ENCODE data around the gene MYOM3. TPM values are rescaled to one million over a fixed set of nuclear protein-coding genes. Genes with fewer than 3 reads are reported as not detected.

The MYOM3 gene
- total and polyA plus RNA-seq, 2 of the 13 experiments (the other 11 are each of a cell fraction or from before 2014, with no cell fraction given): 5.8 to 15.3 TPM

DNA sequence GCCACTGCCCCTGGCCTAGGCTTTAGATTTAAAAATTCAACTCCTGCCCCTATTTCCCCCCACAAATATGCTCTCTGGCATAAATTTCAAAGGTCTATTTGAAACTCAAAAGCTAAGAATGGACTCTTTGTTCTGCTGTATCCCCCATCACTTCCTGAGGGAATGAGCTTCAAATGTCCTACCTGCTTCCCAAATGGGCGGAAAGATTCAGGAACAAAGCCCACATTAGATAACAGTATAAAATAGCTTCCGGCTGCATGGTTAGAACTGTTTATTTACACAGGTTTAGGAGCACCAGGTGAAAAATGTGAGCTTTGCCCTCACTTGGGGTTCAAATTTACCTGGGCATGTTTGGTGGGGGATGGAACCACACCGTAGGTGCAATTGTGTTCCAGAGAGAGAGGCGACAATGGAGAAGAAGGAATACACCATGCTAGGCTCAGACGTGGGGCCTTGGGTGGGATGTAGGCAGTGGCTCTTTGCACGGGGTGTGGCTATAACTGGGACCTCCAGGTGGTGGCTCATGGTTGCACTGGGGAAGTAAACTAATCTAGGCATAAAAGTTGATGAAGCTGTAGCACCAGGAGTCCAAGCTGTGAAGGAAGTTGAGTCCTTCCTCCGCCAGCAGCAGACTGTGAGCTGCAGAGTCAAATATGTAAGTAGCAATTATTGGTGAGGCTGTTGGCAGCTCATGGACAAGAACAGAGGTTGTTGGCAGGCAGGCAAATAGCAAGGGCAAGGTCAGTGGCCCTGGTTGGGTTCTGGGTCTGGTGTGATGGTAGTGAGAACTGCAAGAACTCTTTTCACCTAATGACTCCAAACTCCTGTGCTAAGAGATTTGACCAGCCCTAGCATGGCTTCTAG is 90.3 kb downstream of the MYOM3 start (continued):
- TF ChIP-seq, protein P1, sequence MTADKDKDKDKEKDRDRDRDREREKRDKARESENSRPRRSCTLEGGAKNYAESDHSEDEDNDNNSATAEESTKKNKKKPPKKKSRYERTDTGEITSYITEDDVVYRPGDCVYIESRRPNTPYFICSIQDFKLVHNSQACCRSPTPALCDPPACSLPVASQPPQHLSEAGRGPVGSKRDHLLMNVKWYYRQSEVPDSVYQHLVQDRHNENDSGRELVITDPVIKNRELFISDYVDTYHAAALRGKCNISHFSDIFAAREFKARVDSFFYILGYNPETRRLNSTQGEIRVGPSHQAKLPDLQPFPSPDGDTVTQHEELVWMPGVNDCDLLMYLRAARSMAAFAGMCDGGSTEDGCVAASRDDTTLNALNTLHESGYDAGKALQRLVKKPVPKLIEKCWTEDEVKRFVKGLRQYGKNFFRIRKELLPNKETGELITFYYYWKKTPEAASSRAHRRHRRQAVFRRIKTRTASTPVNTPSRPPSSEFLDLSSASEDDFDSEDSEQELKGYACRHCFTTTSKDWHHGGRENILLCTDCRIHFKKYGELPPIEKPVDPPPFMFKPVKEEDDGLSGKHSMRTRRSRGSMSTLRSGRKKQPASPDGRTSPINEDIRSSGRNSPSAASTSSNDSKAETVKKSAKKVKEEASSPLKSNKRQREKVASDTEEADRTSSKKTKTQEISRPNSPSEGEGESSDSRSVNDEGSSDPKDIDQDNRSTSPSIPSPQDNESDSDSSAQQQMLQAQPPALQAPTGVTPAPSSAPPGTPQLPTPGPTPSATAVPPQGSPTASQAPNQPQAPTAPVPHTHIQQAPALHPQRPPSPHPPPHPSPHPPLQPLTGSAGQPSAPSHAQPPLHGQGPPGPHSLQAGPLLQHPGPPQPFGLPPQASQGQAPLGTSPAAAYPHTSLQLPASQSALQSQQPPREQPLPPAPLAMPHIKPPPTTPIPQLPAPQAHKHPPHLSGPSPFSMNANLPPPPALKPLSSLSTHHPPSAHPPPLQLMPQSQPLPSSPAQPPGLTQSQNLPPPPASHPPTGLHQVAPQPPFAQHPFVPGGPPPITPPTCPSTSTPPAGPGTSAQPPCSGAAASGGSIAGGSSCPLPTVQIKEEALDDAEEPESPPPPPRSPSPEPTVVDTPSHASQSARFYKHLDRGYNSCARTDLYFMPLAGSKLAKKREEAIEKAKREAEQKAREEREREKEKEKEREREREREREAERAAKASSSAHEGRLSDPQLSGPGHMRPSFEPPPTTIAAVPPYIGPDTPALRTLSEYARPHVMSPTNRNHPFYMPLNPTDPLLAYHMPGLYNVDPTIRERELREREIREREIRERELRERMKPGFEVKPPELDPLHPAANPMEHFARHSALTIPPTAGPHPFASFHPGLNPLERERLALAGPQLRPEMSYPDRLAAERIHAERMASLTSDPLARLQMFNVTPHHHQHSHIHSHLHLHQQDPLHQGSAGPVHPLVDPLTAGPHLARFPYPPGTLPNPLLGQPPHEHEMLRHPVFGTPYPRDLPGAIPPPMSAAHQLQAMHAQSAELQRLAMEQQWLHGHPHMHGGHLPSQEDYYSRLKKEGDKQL (CRISPR knock-in tag; IDR thresholded peaks at IDR 0.05; ENCODE audit: low read depth): peak; percentile 68; the same call in 1 of the 2 replicates
- TF ChIP-seq CEBPG (CRISPR knock-in tag; IDR thresholded peaks at IDR 0.05): peak; percentile 63
- TF ChIP-seq EZH2 (conservative IDR thresholded peaks at IDR 0.05; ENCODE audit: low read depth, low read length): no peak
- peak; percentile 67 for TF ChIP-seq TP53 (CRISPR knock-in tag; conservative IDR thresholded peaks at IDR 0.05)
- TF ChIP-seq ZNF883 (CRISPR knock-in tag; IDR thresholded peaks at IDR 0.05; ENCODE audit: not compliant biosample characterization): peak; percentile 77
- TF ChIP-seq ZNF605 (CRISPR knock-in tag; IDR thresholded peaks at IDR 0.05): no peak
- peak; percentile 80; the same call in 1 of the 2 replicates for TF ChIP-seq ZNF761 (CRISPR knock-in tag; conservative IDR thresholded peaks at IDR 0.05)
- no peak for TF ChIP-seq AGO1 (IDR thresholded peaks at IDR 0.05; ENCODE audit: low read depth, low read length, poor library complexity, severe bottlenecking)
- TF ChIP-seq, protein P2, sequence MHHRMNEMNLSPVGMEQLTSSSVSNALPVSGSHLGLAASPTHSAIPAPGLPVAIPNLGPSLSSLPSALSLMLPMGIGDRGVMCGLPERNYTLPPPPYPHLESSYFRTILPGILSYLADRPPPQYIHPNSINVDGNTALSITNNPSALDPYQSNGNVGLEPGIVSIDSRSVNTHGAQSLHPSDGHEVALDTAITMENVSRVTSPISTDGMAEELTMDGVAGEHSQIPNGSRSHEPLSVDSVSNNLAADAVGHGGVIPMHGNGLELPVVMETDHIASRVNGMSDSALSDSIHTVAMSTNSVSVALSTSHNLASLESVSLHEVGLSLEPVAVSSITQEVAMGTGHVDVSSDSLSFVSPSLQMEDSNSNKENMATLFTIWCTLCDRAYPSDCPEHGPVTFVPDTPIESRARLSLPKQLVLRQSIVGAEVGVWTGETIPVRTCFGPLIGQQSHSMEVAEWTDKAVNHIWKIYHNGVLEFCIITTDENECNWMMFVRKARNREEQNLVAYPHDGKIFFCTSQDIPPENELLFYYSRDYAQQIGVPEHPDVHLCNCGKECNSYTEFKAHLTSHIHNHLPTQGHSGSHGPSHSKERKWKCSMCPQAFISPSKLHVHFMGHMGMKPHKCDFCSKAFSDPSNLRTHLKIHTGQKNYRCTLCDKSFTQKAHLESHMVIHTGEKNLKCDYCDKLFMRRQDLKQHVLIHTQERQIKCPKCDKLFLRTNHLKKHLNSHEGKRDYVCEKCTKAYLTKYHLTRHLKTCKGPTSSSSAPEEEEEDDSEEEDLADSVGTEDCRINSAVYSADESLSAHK (CRISPR knock-in tag; IDR thresholded peaks at IDR 0.05; ENCODE audit: borderline replicate concordance): no peak; the same call in 1 of the 2 replicates
- TF ChIP-seq, protein P3, sequence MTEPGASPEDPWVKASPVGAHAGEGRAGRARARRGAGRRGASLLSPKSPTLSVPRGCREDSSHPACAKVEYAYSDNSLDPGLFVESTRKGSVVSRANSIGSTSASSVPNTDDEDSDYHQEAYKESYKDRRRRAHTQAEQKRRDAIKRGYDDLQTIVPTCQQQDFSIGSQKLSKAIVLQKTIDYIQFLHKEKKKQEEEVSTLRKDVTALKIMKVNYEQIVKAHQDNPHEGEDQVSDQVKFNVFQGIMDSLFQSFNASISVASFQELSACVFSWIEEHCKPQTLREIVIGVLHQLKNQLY (CRISPR knock-in tag; IDR thresholded peaks at IDR 0.05): peak; percentile 85
- TF ChIP-seq ZNF747 (CRISPR knock-in tag; IDR thresholded peaks at IDR 0.05; ENCODE audit: borderline replicate concordance): peak; percentile 90
- peak; percentile 88; the same call in 1 of the 2 replicates for TF ChIP-seq RXRA (CRISPR knock-in tag; IDR thresholded peaks at IDR 0.05)
- TF ChIP-seq, protein P4, sequence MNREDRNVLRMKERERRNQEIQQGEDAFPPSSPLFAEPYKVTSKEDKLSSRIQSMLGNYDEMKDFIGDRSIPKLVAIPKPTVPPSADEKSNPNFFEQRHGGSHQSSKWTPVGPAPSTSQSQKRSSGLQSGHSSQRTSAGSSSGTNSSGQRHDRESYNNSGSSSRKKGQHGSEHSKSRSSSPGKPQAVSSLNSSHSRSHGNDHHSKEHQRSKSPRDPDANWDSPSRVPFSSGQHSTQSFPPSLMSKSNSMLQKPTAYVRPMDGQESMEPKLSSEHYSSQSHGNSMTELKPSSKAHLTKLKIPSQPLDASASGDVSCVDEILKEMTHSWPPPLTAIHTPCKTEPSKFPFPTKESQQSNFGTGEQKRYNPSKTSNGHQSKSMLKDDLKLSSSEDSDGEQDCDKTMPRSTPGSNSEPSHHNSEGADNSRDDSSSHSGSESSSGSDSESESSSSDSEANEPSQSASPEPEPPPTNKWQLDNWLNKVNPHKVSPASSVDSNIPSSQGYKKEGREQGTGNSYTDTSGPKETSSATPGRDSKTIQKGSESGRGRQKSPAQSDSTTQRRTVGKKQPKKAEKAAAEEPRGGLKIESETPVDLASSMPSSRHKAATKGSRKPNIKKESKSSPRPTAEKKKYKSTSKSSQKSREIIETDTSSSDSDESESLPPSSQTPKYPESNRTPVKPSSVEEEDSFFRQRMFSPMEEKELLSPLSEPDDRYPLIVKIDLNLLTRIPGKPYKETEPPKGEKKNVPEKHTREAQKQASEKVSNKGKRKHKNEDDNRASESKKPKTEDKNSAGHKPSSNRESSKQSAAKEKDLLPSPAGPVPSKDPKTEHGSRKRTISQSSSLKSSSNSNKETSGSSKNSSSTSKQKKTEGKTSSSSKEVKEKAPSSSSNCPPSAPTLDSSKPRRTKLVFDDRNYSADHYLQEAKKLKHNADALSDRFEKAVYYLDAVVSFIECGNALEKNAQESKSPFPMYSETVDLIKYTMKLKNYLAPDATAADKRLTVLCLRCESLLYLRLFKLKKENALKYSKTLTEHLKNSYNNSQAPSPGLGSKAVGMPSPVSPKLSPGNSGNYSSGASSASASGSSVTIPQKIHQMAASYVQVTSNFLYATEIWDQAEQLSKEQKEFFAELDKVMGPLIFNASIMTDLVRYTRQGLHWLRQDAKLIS (CRISPR knock-in tag; IDR thresholded peaks at IDR 0.05): peak; percentile 85; the same call in 1 of the 2 replicates
- peak; percentile 79; the same call in 1 of the 2 replicates for TF ChIP-seq ZNF441 (CRISPR knock-in tag; IDR thresholded peaks at IDR 0.05; ENCODE audit: borderline replicate concordance)

Data from HepG2 (cell line).